ENCODE measurements around the gene NOSIP. TPM values are rescaled to one million over a fixed set of nuclear protein-coding genes. Genes with fewer than 3 reads are reported as not detected.

NOSIP gene
- polyA plus RNA-seq, 1 donor, result 51.3 TPM

- Histone ChIP-seq H3K4me1 (ENCODE audit: control insufficient read depth, insufficient read depth, low read length) (peaks cover 20% of the 10 kb centered on the region), H3K27me3 (ENCODE audit: control insufficient read depth, insufficient read depth, low read length) (no peaks in the 10 kb centered on the region), H3K36me3 (ENCODE audit: control insufficient read depth, insufficient read depth, low read length) (peaks cover 56% of the 10 kb centered on the region), H3K4me3 (ENCODE audit: low read length) (peak overlapping the region; percentile 61), H3K9me3 (ENCODE audit: control insufficient read depth, low read depth, low read length) (no peaks in the 10 kb centered on the region), H3K27ac (ENCODE audit: low read length) (peak overlapping the region; percentile 95)
- no CpG with 5 or more reads among the region's 87 CpGs for WGBS (ENCODE audit: insufficient coverage, low lambda C conversion rate)
- DNase-seq, result peak; percentile 95 to 99
Observed at GRCh38 chr19:49533551-49534488, 46.5 kb downstream of the NOSIP start.

- Histone ChIP-seq H3K4me1 (ENCODE audit: control insufficient read depth, insufficient read depth, low read length) (peaks cover 27% of the 10 kb centered on the region), H3K36me3 (ENCODE audit: control insufficient read depth, insufficient read depth, low read length) (peaks cover 47% of the 10 kb centered on the region), H3K27ac (ENCODE audit: low read length) (no peak overlapping the region), H3K4me3 (ENCODE audit: low read length) (no peak overlapping the region), H3K27me3 (ENCODE audit: control insufficient read depth, insufficient read depth, low read length) (no peaks in the 10 kb centered on the region), H3K9me3 (ENCODE audit: control insufficient read depth, low read depth, low read length) (peaks cover 2% of the 10 kb centered on the region)
- DNase-seq, result no peak
- no CpG with 5 or more reads among the region's 7 CpGs for WGBS (ENCODE audit: insufficient coverage, low lambda C conversion rate)
Observed at GRCh38 chr19:49530708-49531107, 49.6 kb downstream of the NOSIP start.

- no CpG with 5 or more reads among the region's 25 CpGs for WGBS (ENCODE audit: insufficient coverage, low lambda C conversion rate)
- Histone ChIP-seq H3K27ac (ENCODE audit: low read length) (peak overlapping the region; percentile 7), H3K36me3 (ENCODE audit: control insufficient read depth, insufficient read depth, low read length) (peaks cover 52% of the 10 kb centered on the region), H3K27me3 (ENCODE audit: control insufficient read depth, insufficient read depth, low read length) (no peaks in the 10 kb centered on the region), H3K4me3 (ENCODE audit: low read length) (peak overlapping the region; percentile 35), H3K9me3 (ENCODE audit: control insufficient read depth, low read depth, low read length) (peaks cover 4% of the 10 kb centered on the region), H3K4me1 (ENCODE audit: control insufficient read depth, insufficient read depth, low read length) (peaks cover 15% of the 10 kb centered on the region)
- no peak for DNase-seq
Observed at GRCh38 chr19:49528211-49528771, 52.1 kb downstream of the NOSIP start.

DNA sequence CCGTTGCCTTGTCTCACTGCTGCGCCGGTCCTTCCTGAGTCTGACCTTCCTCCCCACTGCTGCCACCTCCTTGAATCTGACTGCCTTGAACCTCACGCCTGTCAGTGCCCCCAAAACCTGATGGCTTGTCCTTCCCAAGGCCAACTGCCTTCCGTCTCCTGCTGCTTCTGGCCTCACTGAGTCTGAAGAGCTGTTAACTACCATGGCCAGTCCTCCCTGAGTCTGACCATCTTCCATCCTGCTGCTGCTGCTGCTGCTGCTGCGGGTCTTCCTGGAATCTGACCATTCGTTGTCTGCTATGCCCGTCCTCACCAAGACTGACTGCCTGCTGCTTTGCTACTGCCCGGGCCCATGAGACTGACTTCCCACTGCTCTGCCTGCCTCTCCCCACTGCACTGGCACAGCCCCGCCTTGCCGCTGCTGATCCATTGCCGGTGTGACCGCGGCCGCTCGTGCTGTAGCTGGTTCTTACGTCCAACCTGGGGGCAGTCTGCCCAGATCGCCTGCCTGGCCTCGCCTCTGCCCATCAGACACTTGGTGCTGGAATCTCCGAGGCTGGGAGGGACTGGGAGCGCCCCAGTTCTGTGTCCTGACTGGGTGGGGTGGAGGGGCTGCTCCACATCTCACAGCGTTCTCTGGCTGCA is 55.4 kb downstream of the NOSIP start:
- no CpG with 5 or more reads among the region's 22 CpGs for WGBS (ENCODE audit: insufficient coverage, low lambda C conversion rate)

DNA sequence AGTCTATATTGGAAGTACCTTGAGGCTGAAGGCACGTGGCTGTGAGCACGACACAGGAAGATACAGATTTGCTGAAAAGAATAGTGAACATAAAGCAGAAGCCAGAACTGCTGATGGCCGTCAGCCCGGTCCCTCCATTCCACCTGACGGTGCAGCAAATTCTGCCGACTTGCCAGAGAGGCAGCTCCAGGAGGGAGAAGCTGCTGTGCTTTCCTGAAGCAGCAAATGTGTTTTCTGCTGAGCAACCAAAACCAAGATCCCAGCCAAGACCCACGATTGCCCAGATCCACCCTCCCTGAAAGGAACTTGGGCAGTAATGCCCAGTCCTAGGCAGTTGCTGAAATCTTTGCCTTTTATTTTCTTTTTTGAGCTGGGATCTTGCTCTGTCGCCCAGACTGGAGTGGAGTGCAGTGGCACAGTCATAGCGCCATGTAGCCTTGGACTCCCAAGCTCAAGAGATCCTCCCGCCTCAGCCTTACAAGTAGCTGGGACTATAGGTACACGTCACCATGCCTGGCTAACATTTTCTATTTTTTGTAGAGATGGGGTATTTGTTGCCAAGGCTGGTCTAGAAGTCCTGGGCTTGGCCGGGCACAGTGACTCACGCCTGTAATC is 59.5 kb downstream of the NOSIP start:
- Histone ChIP-seq H3K27ac (ENCODE audit: low read length) (peak overlapping the region; percentile 26), H3K4me1 (ENCODE audit: control insufficient read depth, insufficient read depth, low read length) (peaks cover 15% of the 10 kb centered on the region), H3K4me3 (ENCODE audit: low read length) (no peak overlapping the region), H3K27me3 (ENCODE audit: control insufficient read depth, insufficient read depth, low read length) (no peaks in the 10 kb centered on the region), H3K9me3 (ENCODE audit: control insufficient read depth, low read depth, low read length) (peaks cover 2% of the 10 kb centered on the region), H3K36me3 (ENCODE audit: control insufficient read depth, insufficient read depth, low read length) (peaks cover 56% of the 10 kb centered on the region)
- no peak for DNase-seq
- no CpG with 5 or more reads among the region's 13 CpGs for WGBS (ENCODE audit: insufficient coverage, low lambda C conversion rate)

More for the DNA sequence above, 55.4 kb downstream of the NOSIP start:
- no peak for DNase-seq
- Histone ChIP-seq H3K27ac (ENCODE audit: low read length) (no peak overlapping the region), H3K4me3 (ENCODE audit: low read length) (no peak overlapping the region), H3K9me3 (ENCODE audit: control insufficient read depth, low read depth, low read length) (peaks cover 4% of the 10 kb centered on the region), H3K36me3 (ENCODE audit: control insufficient read depth, insufficient read depth, low read length) (peaks cover 56% of the 10 kb centered on the region), H3K4me1 (ENCODE audit: control insufficient read depth, insufficient read depth, low read length) (peaks cover 15% of the 10 kb centered on the region), H3K27me3 (ENCODE audit: control insufficient read depth, insufficient read depth, low read length) (no peaks in the 10 kb centered on the region)

- no peaks in the 10 kb centered on the region for H3K9me3 ChIP-seq (ENCODE audit: control insufficient read depth, low read depth, low read length)
Observed at GRCh38 chr19:49518033-49518432, 62.3 kb downstream of the NOSIP start.

GRCh38 chr19:49515767-49516166 is 64.6 kb downstream of the NOSIP start:
- no peaks in the 10 kb centered on the region for H3K27me3 ChIP-seq (ENCODE audit: control insufficient read depth, insufficient read depth, low read length)
- peaks cover 25% of the 10 kb centered on the region for H3K36me3 ChIP-seq (ENCODE audit: control insufficient read depth, insufficient read depth, low read length)
- no peaks in the 10 kb centered on the region for H3K9me3 ChIP-seq (ENCODE audit: control insufficient read depth, low read depth, low read length)
- peaks cover 30% of the 10 kb centered on the region for H3K4me1 ChIP-seq (ENCODE audit: control insufficient read depth, insufficient read depth, low read length)
- H3K27ac ChIP-seq (ENCODE audit: low read length), result peak overlapping the region; percentile 87
- WGBS (ENCODE audit: insufficient coverage, low lambda C conversion rate), result no CpG with 5 or more reads among the region's 4 CpGs
- H3K4me3 ChIP-seq (ENCODE audit: low read length), result peak overlapping the region; percentile 71
- DNase-seq, result peak; percentile 88 to 96

More at GRCh38 chr19:49518033-49518432, 62.3 kb downstream of the NOSIP start:
- Histone ChIP-seq H3K27ac (ENCODE audit: low read length) (no peak overlapping the region), H3K4me1 (ENCODE audit: control insufficient read depth, insufficient read depth, low read length) (peaks cover 21% of the 10 kb centered on the region), H3K36me3 (ENCODE audit: control insufficient read depth, insufficient read depth, low read length) (peaks cover 40% of the 10 kb centered on the region), H3K27me3 (ENCODE audit: control insufficient read depth, insufficient read depth, low read length) (no peaks in the 10 kb centered on the region), H3K4me3 (ENCODE audit: low read length) (no peak overlapping the region)
- DNase-seq, result no peak
- 100% methylated on average over 1 of the region's 3 CpGs for WGBS (ENCODE audit: insufficient coverage, low lambda C conversion rate)

DNA sequence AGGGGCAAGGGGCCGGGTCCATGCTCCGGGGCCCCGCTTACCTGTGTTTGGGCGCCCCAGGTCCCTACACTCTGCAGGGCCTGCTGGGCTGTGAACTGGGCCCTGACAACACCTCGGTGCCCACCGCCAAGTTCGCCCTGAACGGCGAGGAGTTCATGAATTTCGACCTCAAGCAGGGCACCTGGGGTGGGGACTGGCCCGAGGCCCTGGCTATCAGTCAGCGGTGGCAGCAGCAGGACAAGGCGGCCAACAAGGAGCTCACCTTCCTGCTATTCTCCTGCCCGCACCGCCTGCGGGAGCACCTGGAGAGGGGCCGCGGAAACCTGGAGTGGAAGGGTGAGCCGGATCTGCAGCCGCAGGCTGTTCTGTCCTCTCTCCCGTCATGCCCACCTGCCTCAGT is 66.2 kb downstream of the NOSIP start:
- H3K27me3 ChIP-seq (ENCODE audit: control insufficient read depth, insufficient read depth, low read length), result no peaks in the 10 kb centered on the region
- H3K27ac ChIP-seq (ENCODE audit: low read length), result peak overlapping the region; percentile 99
- no peaks in the 10 kb centered on the region for H3K9me3 ChIP-seq (ENCODE audit: control insufficient read depth, low read depth, low read length)
- peaks cover 28% of the 10 kb centered on the region for H3K4me1 ChIP-seq (ENCODE audit: control insufficient read depth, insufficient read depth, low read length)
- peaks cover 19% of the 10 kb centered on the region for H3K36me3 ChIP-seq (ENCODE audit: control insufficient read depth, insufficient read depth, low read length)
- no peak for DNase-seq
- peak overlapping the region; percentile 71 for H3K4me3 ChIP-seq (ENCODE audit: low read length)
- WGBS (ENCODE audit: insufficient coverage, low lambda C conversion rate), result no CpG with 5 or more reads among the region's 21 CpGs

GRCh38 chr19:49513746-49514118 is 66.6 kb downstream of the NOSIP start:
- no peak for DNase-seq
- Histone ChIP-seq H3K9me3 (ENCODE audit: control insufficient read depth, low read depth, low read length) (no peaks in the 10 kb centered on the region), H3K4me3 (ENCODE audit: low read length) (peak overlapping the region; percentile 71), H3K36me3 (ENCODE audit: control insufficient read depth, insufficient read depth, low read length) (peaks cover 19% of the 10 kb centered on the region), H3K27me3 (ENCODE audit: control insufficient read depth, insufficient read depth, low read length) (no peaks in the 10 kb centered on the region), H3K27ac (ENCODE audit: low read length) (peak overlapping the region; percentile 99), H3K4me1 (ENCODE audit: control insufficient read depth, insufficient read depth, low read length) (peaks cover 28% of the 10 kb centered on the region)
- WGBS (ENCODE audit: insufficient coverage, low lambda C conversion rate), result no CpG with 5 or more reads among the region's 12 CpGs
